GM10248 (cell line): Measurements from ENCODE around the gene ADGRB2.

ENCODE experiments used
- CTCF ChIA-PET: fragments of 300-600 bp; sonication (Branson Sonifier 250); formaldehyde crosslinking; extraction: SDS; loops from one replicate; lab custom pipeline; 2021; ENCODE audit warnings: antibody characterized with exemption; lab: Yijun Ruan, JAX
- POLR2A ChIA-PET: fragments of 350-650 bp; sonication (Branson Sonifier 250); formaldehyde crosslinking; extraction: SDS; loops from one replicate; lab custom pipeline; 2020; ENCODE audit warnings: antibody characterized with exemption; lab: Yijun Ruan, JAX
- DNase-seq: peaks from one replicate; pipeline ENCODE4 v3.0.0; 2012; ENCODE audit errors: extremely low spot score
- TF ChIP-seq, protein P1 (sequence below): IDR thresholded peaks from 2 replicates; pipeline ENCODE4 v1.5.1; 2012; ENCODE audit warnings: mild to moderate bottlenecking, low read depth; ENCODE audit errors: extremely low read depth, missing control alignments, control extremely low read depth

Gene ADGRB2

DNA sequence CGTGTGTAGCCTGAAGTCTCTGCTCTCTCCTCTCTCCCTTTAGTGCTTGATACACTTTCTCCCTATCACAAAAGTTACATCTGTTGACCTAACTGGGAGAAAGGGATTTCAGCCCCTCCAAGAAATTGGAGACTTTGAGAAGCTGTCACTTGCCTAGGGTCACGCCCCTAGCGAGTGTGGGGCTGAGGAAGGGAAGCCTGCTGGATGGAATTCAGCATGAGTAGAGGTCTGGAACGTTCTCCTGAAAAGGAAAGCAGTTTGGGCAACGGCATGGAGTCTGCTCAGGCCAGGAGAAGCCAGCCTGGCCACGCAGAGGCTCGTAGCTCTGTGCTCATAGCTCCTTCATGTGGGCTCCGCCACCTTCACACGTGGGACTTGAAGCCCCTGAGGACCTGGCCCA, 82.7 kb downstream of the ADGRB2 start:
- TF ChIP-seq, protein P1, sequence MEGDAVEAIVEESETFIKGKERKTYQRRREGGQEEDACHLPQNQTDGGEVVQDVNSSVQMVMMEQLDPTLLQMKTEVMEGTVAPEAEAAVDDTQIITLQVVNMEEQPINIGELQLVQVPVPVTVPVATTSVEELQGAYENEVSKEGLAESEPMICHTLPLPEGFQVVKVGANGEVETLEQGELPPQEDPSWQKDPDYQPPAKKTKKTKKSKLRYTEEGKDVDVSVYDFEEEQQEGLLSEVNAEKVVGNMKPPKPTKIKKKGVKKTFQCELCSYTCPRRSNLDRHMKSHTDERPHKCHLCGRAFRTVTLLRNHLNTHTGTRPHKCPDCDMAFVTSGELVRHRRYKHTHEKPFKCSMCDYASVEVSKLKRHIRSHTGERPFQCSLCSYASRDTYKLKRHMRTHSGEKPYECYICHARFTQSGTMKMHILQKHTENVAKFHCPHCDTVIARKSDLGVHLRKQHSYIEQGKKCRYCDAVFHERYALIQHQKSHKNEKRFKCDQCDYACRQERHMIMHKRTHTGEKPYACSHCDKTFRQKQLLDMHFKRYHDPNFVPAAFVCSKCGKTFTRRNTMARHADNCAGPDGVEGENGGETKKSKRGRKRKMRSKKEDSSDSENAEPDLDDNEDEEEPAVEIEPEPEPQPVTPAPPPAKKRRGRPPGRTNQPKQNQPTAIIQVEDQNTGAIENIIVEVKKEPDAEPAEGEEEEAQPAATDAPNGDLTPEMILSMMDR, result no peak
- ChIA-PET CTCF (no interaction called here), POLR2A (no interaction called here)
- no peak for DNase-seq

DNA sequence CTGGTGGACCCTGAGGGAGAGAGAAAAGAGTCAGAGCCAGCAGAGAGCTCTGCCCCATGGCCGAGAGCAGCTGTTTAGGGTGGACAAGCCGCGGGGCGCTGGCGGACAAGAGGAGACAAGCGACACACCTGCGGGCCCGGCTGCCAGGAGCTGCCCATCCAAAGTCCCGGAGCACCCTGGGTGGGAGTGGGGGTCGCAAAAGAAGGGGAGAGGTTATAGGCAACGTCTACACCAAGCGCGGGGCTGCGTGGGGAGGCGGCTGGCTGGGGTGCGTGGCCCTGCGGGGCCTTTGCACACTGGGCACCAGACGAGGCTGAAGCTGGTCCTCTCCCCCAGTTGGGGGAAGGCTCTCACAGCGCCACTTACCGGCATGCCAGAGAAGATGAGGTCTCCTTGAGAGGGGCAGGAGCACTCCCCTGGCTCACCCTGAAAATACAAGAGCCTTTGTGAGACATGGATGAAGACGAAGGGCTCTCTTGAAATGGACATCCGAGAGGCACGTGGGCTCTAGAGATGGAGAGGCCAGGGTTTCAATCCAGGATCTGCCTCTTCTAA, 84.4 kb downstream of the ADGRB2 start:
- no peak for DNase-seq
- ChIA-PET CTCF (interaction anchor here (1.2 to 1.7 kb wide), 2 partner anchors 18 to 130 kb away, joined by 3 to 8 read pairs; no protein-coding TSS in a partner anchor), POLR2A (interaction anchor here (0.5 kb wide), 1 partner anchor 484 kb away, joined by 3 read pairs; no protein-coding TSS in a partner anchor)

DNA sequence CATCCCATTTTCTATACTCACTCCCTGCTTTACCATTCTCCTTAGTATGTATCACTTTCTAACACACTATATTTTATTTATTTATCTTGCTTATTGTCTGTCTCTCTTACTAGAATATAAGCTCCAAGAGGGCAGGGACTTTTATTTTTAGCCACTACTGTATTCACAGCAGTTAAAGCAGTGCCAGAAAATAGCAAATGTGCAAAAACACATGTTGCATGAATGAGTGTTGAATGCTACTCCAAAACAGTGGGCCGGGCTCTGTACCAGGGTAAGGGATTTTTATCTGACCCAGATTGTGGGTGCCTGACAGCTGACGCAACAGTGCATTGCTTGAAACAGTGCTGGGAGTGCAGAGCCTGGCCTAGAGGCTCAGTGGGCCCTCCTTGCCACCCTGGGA, 85.0 kb downstream of the ADGRB2 start:
- CTCF ChIA-PET, result interaction anchor here (0.9 to 1.7 kb wide), 3 partner anchors 17 to 130 kb away, joined by 3 to 8 read pairs (median 3); no protein-coding TSS in a partner anchor
- TF ChIP-seq, protein P1, result no peak
- DNase-seq, result no peak
- POLR2A ChIA-PET, result interaction anchor here (0.5 kb wide), 1 partner anchor 484 kb away, joined by 3 read pairs; no protein-coding TSS in a partner anchor

More for the DNA sequence above, 84.4 kb downstream of the ADGRB2 start:
- TF ChIP-seq, protein P1, result no peak

- ChIA-PET POLR2A (no interaction called here), CTCF (interaction anchor here (0.9 to 1.7 kb wide), 3 partner anchors 16 to 129 kb away, joined by 3 to 8 read pairs (median 3); no protein-coding TSS in a partner anchor)
- TF ChIP-seq, protein P1, result no peak
- DNase-seq, result no peak
Measured at GRCh38 chr1:31678681-31679080, 85.5 kb downstream of the ADGRB2 start.

DNA sequence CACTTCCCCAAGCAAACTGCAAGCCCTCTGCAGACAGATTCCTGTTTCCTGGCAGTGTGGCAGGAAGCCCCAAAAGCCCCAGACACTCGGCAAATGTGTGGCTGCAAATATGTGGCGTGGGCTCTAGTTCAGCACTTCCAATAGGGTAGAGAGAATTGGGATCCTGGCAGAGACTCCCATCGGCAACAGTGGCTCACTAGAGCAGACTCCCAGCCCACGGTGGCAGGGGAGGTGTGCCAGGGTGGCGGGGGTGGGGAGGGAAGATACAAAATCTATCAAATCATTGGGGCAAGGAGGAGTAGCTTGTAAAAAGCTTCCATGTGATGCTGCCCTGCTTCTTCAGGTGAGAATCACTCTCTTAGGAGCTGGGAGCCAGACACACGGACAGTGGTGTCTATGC, 86.2 kb downstream of the ADGRB2 start:
- CTCF ChIA-PET, result no interaction called here
- POLR2A ChIA-PET, result no interaction called here
- no peak for DNase-seq
- TF ChIP-seq, protein P1, result no peak

- POLR2A ChIA-PET, result no interaction called here
- TF ChIP-seq, protein P1, result no peak
- no peak for DNase-seq
- CTCF ChIA-PET, result no interaction called here
Measured at GRCh38 chr1:31677401-31677800, 86.7 kb downstream of the ADGRB2 start.
